HG02571 (cell line): Measurements from ENCODE around the gene PLCH2.
A peak's percentile ranks its signal among the peaks of the same experiment; 100 is the strongest.
"Not testable (repeated sequence)": the region's sequence is repeated elsewhere in the genome, so short reads cannot be mapped to it uniquely, and the experiment has no call there.

Experiments used
- ATAC-seq: cut with Tn5 transposase; IDR thresholded peaks from one replicate; pipeline ENCODE4 v1.9.1; 2021; ENCODE audit warnings: mild to moderate bottlenecking, moderate library complexity; ENCODE audit not compliant: unreplicated experiment

PLCH2 gene

GRCh38 chr1:2543543-2544092 lies 67.5 kb downstream of the PLCH2 start:
- no peak for ATAC-seq

GRCh38 chr1:2544093-2544874 lies 68.2 kb downstream of the PLCH2 start:
- ATAC-seq: no peak

- no peak for ATAC-seq
Measured at GRCh38 chr1:2544875-2545640, 69.0 kb downstream of the PLCH2 start.

- ATAC-seq: peak; percentile 34
Measured at GRCh38 chr1:2545754-2546514, 69.8 kb downstream of the PLCH2 start.

- ATAC-seq: peak; percentile 20
Measured at GRCh38 chr1:2546515-2547209, 70.6 kb downstream of the PLCH2 start.

GRCh38 chr1:2547210-2548067 lies 71.3 kb downstream of the PLCH2 start:
- no peak for ATAC-seq

- ATAC-seq: peak; percentile 22
Measured at GRCh38 chr1:2548068-2548589, 72.0 kb downstream of the PLCH2 start.

- not testable (repeated sequence) for ATAC-seq
Measured at GRCh38 chr1:2549367-2550029, 73.4 kb downstream of the PLCH2 start.

GRCh38 chr1:2550309-2550861 lies 74.3 kb downstream of the PLCH2 start:
- not testable (repeated sequence) for ATAC-seq

- not testable (repeated sequence) for ATAC-seq
Measured at GRCh38 chr1:2551544-2551943, 75.5 kb downstream of the PLCH2 start.

- no peak for ATAC-seq
Measured at GRCh38 chr1:2552189-2552588, 76.1 kb downstream of the PLCH2 start.

- ATAC-seq: not testable (repeated sequence)
Measured at GRCh38 chr1:2553076-2553475, 77.0 kb downstream of the PLCH2 start.

- ATAC-seq: no peak
Measured at GRCh38 chr1:2553871-2554620, 78.0 kb downstream of the PLCH2 start.

GRCh38 chr1:2554621-2555387 lies 78.7 kb downstream of the PLCH2 start:
- no peak for ATAC-seq
